HCT116 (cell line): Measurements from ENCODE around the gene CASK.

ENCODE experiments used
- ATF3 ChIP-seq: IDR thresholded peaks from 2 replicates; pipeline ENCODE4 v1.6.1; 2012
- CTCF ChIP-seq, 3 experiments: fragments of 200-600 bp in 1 of 3; sonication (generic) in 1 of 3; IDR thresholded peaks in 2 of 3; conservative IDR thresholded peaks in 1 of 3; 2 replicates each; pipeline ENCODE4 v1.5.1; 2012 to 2017; ENCODE audit warnings: low read depth in 2 of 3, low read length in 2 of 3, antibody characterized with exemption in 1 of 3, borderline replicate concordance in 1 of 3, control low read depth in 1 of 3, mild to moderate bottlenecking in 1 of 3, mixed read lengths in 1 of 3, mixed run types in 1 of 3, moderate library complexity in 1 of 3; ENCODE audit not compliant: insufficient read depth in 1 of 3
- EZH2 ChIP-seq: fragments of 200-600 bp; sonication (generic); IDR thresholded peaks from 2 replicates; pipeline ENCODE4 v1.6.1; 2017; ENCODE audit warnings: antibody characterized with exemption, mixed run types
- JUND ChIP-seq: IDR thresholded peaks from 2 replicates; pipeline ENCODE4 v1.6.1; 2012
- MAX ChIP-seq: IDR thresholded peaks from 2 replicates; pipeline ENCODE4 v1.6.1; 2012
- POLR2A ChIP-seq: IDR thresholded peaks from 2 replicates; pipeline ENCODE4 v1.7.0; 2011; ENCODE audit warnings: borderline replicate concordance; ENCODE audit not compliant: insufficient read depth, insufficient read length; ENCODE audit errors: extremely low read depth
- POLR2AphosphoS5 ChIP-seq: IDR thresholded peaks from 2 replicates; pipeline ENCODE4 v1.6.1; 2011; ENCODE audit warnings: mild to moderate bottlenecking, low read depth, low read length, moderate library complexity
- RAD21 ChIP-seq: IDR thresholded peaks from 2 replicates; pipeline ENCODE4 v1.6.1; 2012; ENCODE audit warnings: low read depth, mild to moderate bottlenecking
- REST ChIP-seq: IDR thresholded peaks from 2 replicates; pipeline ENCODE4 v1.6.1; 2012; ENCODE audit warnings: low read depth
- SP1 ChIP-seq: IDR thresholded peaks from 2 replicates; pipeline ENCODE4 v1.6.1; 2012; ENCODE audit warnings: low read depth
- TCF7L2 ChIP-seq: IDR thresholded peaks from 2 replicates; pipeline ENCODE4 v1.7.0; 2011; ENCODE audit warnings: borderline replicate concordance, inconsistent platforms; ENCODE audit not compliant: insufficient read depth, insufficient read length; ENCODE audit errors: extremely low read depth
- ZBTB33 ChIP-seq: IDR thresholded peaks from 2 replicates; pipeline ENCODE4 v1.6.1; 2011; ENCODE audit warnings: mild to moderate bottlenecking, low read length, moderate library complexity; ENCODE audit not compliant: insufficient replicate concordance; ENCODE audit errors: extremely low read depth
- ZFX ChIP-seq: fragments of 450-650 bp; IDR thresholded peaks from 2 replicates; pipeline ENCODE4 v1.6.1; 2017

GRCh38 chrX:41971346-41971745, 48.0 kb upstream of the CASK start:
- TF ChIP-seq REST (no peak), CTCF (IDR thresholded peaks at IDR 0.05 in 2 of 3, conservative IDR thresholded peaks at IDR 0.05 in 1 of 3; ENCODE audit: borderline replicate concordance in 1 of 3, insufficient read depth in 1 of 3, low read depth in 2 of 3, low read length in 2 of 3) (no peak), JUND (no peak), TCF7L2 (no peak), ZBTB33 (no peak), POLR2AphosphoS5 (no peak), MAX (no peak), POLR2A (no peak), SP1 (no peak), EZH2 (no peak), ATF3 (no peak), ZFX (no peak), RAD21 (no peak)
